Osteoblast (primary cell): ENCODE measurements around the gene MACROH2A2. TPM values are rescaled to one million over a fixed set of nuclear protein-coding genes. Genes with fewer than 3 reads are reported as not detected.

Experiments
- DNase-seq: peaks from one replicate; pipeline ENCODE4 v3.0.0; 2011; ENCODE audit warnings: low spot score, mixed read lengths; ENCODE audit not compliant: insufficient read length; ENCODE audit errors: missing footprints
- H2AFZ ChIP-seq: 2 replicates; pipeline ENCODE4 v1.6.0; 2011; ENCODE audit warnings: mild to moderate bottlenecking, low read length
- H3K27ac ChIP-seq: 2 replicates; pipeline ENCODE4 v1.5.1; 2011; ENCODE audit warnings: mild to moderate bottlenecking, low read depth, low read length, moderate library complexity
- H3K27me3 ChIP-seq: 2 replicates; pipeline ENCODE4 v1.6.0; 2012; ENCODE audit warnings: mild to moderate bottlenecking, control low read depth, inconsistent platforms, low read length, moderate library complexity; ENCODE audit not compliant: insufficient read depth
- H3K36me3 ChIP-seq: 2 replicates; pipeline ENCODE4 v1.5.1; 2011; ENCODE audit warnings: mild to moderate bottlenecking, low read length, control low read depth, moderate library complexity; ENCODE audit not compliant: insufficient read depth
- H3K4me1 ChIP-seq: 2 replicates; pipeline ENCODE4 v1.5.1; 2011; ENCODE audit warnings: mild to moderate bottlenecking, low read length, control low read depth, moderate library complexity; ENCODE audit not compliant: insufficient read depth
- H3K4me2 ChIP-seq: 2 replicates; pipeline ENCODE4 v1.6.0; 2011; ENCODE audit warnings: mild to moderate bottlenecking, low read length; ENCODE audit not compliant: insufficient read depth
- H3K4me3 ChIP-seq: fragments of 200-600 bp; sonication (generic); 3 replicates; pipeline ENCODE4 v1.5.1; 2012; ENCODE audit warnings: mild to moderate bottlenecking, low read length, inconsistent platforms; ENCODE audit not compliant: insufficient read depth
- H3K79me2 ChIP-seq: 2 replicates; pipeline ENCODE4 v1.6.0; 2012; ENCODE audit warnings: mild to moderate bottlenecking, low read length, control low read depth, inconsistent platforms; ENCODE audit not compliant: insufficient read depth
- H3K9me3 ChIP-seq: 2 replicates; pipeline ENCODE4 v1.5.1; 2011; ENCODE audit warnings: low read depth, low read length, control low read depth
- H4K20me1 ChIP-seq: 2 replicates; pipeline ENCODE4 v1.6.0; 2012; ENCODE audit warnings: mild to moderate bottlenecking, low read length, control low read depth; ENCODE audit not compliant: insufficient read depth
- total RNA-seq: library from RNA; depleted of rRNA; stranded (reverse); fragments of >200 nt; gene quantifications from 2 replicates; pipeline ENCODE4 v1.2.3, GENCODE V29; 2012
- TF ChIP-seq, protein P1 (sequence below): IDR thresholded peaks from 2 replicates; pipeline ENCODE4 v1.5.1; 2011; ENCODE audit warnings: mild to moderate bottlenecking, low read depth, low read length, moderate library complexity; ENCODE audit errors: extremely low read depth

Gene MACROH2A2
- total RNA-seq, 1 donor: 13.8 TPM

DNA sequence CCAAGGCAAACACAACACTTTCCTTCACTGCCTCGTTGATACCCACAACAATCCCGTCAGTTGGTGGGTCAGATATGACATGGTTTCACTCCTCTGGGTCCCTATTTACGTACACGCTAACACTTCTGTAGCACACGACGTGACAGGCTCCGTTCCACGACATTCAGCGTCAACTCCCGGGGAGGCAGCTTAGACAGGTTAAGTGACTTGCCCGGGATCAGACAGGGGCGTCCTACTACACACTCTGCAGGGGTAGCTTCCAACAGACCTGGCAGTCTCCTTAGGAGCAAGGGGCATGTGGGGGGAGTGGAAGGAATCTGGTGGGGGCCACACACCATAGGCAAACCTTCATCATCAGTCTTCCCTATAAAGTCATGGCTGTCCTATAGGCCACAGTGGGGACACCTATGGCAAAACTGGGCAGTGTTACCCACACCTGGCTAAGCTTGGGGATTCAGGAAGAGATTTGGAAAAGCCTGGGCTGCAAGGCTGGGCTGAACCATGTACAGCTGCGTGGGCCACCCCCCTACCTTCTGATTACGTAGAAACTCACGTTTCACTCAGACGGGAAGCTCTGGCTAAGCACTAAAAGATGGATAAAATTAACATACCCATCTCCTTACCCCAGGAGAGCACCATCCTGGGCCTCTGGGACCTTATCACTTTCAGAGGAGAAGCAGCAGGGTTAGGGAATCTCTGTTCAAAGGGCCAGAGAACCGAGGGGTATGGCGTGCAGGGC, 91.9 kb downstream of the MACROH2A2 start:
- DNase-seq: peak; percentile 71
- TF ChIP-seq, protein P1, sequence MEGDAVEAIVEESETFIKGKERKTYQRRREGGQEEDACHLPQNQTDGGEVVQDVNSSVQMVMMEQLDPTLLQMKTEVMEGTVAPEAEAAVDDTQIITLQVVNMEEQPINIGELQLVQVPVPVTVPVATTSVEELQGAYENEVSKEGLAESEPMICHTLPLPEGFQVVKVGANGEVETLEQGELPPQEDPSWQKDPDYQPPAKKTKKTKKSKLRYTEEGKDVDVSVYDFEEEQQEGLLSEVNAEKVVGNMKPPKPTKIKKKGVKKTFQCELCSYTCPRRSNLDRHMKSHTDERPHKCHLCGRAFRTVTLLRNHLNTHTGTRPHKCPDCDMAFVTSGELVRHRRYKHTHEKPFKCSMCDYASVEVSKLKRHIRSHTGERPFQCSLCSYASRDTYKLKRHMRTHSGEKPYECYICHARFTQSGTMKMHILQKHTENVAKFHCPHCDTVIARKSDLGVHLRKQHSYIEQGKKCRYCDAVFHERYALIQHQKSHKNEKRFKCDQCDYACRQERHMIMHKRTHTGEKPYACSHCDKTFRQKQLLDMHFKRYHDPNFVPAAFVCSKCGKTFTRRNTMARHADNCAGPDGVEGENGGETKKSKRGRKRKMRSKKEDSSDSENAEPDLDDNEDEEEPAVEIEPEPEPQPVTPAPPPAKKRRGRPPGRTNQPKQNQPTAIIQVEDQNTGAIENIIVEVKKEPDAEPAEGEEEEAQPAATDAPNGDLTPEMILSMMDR: no peak
- Histone ChIP-seq H3K4me1 (peaks cover 25% of the 10 kb centered on the region), H2AFZ (no peak overlapping the region), H3K4me2 (peak overlapping the region; percentile 86), H3K27me3 (no peaks in the 10 kb centered on the region), H3K4me3 (peak overlapping the region; percentile 83), H3K27ac (peak overlapping the region; percentile 76), H3K79me2 (peaks cover 44% of the 10 kb centered on the region), H4K20me1 (peaks cover 52% of the 10 kb centered on the region), H3K36me3 (peaks cover 24% of the 10 kb centered on the region), H3K9me3 (no peaks in the 10 kb centered on the region)

DNA sequence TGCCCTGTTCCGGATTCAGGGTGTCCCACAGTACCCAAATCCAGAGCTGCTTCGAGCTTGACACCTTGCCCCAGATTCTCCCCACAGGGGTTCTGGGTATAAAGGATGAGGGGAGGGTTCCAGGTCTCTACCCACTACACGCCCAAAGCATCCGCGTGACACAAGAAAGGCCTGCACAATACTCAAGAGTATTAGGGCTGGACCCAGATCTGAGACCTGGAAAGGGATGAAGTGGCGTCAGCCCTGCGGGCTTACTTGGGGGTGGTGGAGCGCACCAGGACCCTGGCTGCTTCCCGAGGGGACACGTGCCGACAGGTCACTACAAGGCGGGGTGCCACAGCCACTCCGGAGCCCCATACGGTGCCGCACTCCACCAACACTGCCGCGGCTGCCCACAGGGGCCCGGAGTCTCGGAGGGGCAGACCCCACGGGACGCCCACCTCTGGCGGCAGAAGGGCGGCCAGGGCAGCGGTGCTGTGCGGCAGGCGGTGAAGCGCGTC, 92.6 kb downstream of the MACROH2A2 start:
- Histone ChIP-seq H3K79me2 (peaks cover 51% of the 10 kb centered on the region), H3K27ac (peak overlapping the region; percentile 76), H3K4me3 (peak overlapping the region; percentile 83), H2AFZ (peak overlapping the region; percentile 44), H3K36me3 (peaks cover 29% of the 10 kb centered on the region), H3K27me3 (no peaks in the 10 kb centered on the region), H3K4me1 (peaks cover 25% of the 10 kb centered on the region), H4K20me1 (peaks cover 51% of the 10 kb centered on the region), H3K9me3 (no peaks in the 10 kb centered on the region), H3K4me2 (peak overlapping the region; percentile 86)
- peak; percentile 79 for DNase-seq
- TF ChIP-seq, protein P1: no peak

DNA sequence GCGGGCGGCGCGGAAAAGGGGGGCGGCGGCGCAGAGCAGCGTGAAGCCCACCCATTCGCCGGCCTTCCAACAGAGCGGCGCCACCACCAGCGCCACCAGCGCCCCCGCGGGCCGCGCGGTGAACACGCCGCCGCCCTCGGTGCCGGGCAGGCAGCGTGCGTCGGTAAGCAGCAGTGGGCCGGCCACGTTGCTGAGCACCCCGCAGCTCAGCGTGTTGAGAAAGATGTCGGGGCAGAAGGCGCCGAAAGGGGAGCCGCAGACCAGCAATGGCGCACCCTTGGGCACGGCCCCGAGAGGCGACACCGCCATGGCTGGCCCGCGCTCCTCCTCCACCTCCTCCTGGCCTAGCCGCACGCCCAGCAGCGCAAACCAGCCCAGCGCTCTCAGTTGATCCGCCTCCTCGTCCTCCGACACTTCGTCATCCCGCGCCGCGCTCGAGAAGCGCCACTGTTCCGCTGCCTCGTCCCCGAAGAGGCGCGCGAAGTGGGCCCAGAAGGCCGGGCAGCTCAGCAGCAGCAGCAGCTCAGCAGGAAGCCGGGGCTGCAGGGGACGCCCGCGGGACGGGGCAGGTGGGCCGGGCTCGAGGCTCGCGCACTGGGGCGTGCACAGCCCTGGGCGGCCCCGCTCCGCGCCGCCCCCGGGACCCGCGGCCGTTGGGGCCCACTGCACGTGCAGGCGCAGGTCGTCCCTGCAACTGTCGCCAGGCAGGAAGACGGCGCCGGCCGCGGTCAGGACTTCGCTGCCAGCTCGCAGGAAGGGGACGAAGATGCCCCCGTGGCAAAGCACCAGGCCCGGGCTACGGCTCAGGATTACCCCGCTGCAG, 93.2 kb downstream of the MACROH2A2 start:
- Histone ChIP-seq H3K9me3 (no peaks in the 10 kb centered on the region), H2AFZ (peak overlapping the region; percentile 76), H3K36me3 (peaks cover 31% of the 10 kb centered on the region), H3K4me3 (peak overlapping the region; percentile 83), H3K4me1 (peaks cover 25% of the 10 kb centered on the region), H3K4me2 (peak overlapping the region; percentile 86), H4K20me1 (peaks cover 55% of the 10 kb centered on the region), H3K27me3 (no peaks in the 10 kb centered on the region), H3K79me2 (peaks cover 57% of the 10 kb centered on the region), H3K27ac (peak overlapping the region; percentile 76)
- peak; percentile 94 for DNase-seq
- TF ChIP-seq, protein P1: peak; percentile 28
